Measurements from ENCODE around the gene EZH2.

The EZH2 gene

DNA sequence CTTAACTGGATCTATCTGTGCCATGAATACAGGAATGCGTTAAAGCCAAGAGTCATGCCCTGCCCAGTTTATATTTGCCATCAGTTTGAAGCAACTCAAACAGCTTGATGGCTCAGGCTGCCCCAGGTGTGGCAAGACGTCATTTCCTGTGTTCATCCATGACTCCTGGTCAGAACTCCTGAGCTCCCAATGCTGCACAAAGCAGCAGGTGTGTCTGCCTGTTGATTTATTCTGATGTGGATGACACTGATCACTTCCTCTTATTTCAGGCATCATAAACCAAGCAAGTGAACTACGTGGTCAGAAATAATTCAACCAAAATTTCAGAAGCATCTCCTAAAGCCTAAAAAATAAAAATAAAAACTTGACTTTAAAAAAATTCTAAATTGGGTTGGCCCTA lies 68.5 kb downstream of the EZH2 start:
- TF ChIP-seq, protein P1, sequence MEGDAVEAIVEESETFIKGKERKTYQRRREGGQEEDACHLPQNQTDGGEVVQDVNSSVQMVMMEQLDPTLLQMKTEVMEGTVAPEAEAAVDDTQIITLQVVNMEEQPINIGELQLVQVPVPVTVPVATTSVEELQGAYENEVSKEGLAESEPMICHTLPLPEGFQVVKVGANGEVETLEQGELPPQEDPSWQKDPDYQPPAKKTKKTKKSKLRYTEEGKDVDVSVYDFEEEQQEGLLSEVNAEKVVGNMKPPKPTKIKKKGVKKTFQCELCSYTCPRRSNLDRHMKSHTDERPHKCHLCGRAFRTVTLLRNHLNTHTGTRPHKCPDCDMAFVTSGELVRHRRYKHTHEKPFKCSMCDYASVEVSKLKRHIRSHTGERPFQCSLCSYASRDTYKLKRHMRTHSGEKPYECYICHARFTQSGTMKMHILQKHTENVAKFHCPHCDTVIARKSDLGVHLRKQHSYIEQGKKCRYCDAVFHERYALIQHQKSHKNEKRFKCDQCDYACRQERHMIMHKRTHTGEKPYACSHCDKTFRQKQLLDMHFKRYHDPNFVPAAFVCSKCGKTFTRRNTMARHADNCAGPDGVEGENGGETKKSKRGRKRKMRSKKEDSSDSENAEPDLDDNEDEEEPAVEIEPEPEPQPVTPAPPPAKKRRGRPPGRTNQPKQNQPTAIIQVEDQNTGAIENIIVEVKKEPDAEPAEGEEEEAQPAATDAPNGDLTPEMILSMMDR (IDR thresholded peaks at IDR 0.05), result no peak
- no peak overlapping the region for H3K9ac ChIP-seq
- H3K4me2 ChIP-seq (ENCODE audit: low read length), result no peak overlapping the region
- H3K79me2 ChIP-seq, result no peaks in the 10 kb centered on the region
- no peak overlapping the region for H2AFZ ChIP-seq
- no peaks in the 10 kb centered on the region for H3K9me3 ChIP-seq (ENCODE audit: control insufficient read depth, low read length)
- H3K4me3 ChIP-seq (ENCODE audit: low read depth, low read length), result no peak overlapping the region
- no peaks in the 10 kb centered on the region for H3K27me3 ChIP-seq (ENCODE audit: control insufficient read depth, insufficient read depth, low read length)
- no peaks in the 10 kb centered on the region for H3K36me3 ChIP-seq (ENCODE audit: control insufficient read depth, insufficient read depth, low read length)
- H3K4me1 ChIP-seq, result peaks cover 2% of the 10 kb centered on the region
- no peak overlapping the region for H3K27ac ChIP-seq

DNA sequence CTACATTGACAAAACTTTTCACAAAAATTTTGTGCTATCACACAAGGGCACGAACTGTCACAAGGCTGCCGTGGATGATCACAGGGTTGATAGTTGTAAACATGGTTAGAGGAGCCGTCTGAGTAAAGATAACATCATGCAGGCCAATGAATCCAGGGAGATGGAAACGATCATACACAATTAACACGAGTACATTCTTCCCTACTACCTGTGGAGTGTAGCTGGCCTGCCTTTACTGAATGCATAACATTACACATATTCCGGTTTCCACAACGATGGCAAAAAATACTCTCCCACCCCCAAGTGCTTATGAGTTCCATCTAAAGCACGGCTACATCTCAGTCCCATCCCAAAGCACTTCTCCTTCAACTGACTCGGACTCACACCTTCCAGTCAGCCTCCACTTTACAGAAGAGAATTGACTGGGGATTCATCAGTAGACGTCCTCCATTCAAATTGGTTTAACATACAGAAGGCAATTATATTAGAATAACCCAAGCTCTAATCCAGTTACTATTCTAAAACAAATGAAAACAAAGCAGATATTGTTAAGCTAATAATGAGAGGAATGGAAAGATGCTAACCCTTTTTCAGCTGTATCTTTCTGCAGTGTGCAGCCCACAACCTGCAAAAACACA lies 69.0 kb downstream of the EZH2 start:
- Histone ChIP-seq H3K27me3 (ENCODE audit: control insufficient read depth, insufficient read depth, low read length) (no peaks in the 10 kb centered on the region), H3K79me2 (no peaks in the 10 kb centered on the region), H3K9me3 (ENCODE audit: control insufficient read depth, low read length) (no peaks in the 10 kb centered on the region), H3K4me1 (peaks cover 2% of the 10 kb centered on the region), H3K27ac (no peak overlapping the region), H3K36me3 (ENCODE audit: control insufficient read depth, insufficient read depth, low read length) (no peaks in the 10 kb centered on the region), H2AFZ (no peak overlapping the region), H3K4me2 (ENCODE audit: low read length) (no peak overlapping the region), H3K4me3 (ENCODE audit: low read depth, low read length) (no peak overlapping the region), H3K9ac (no peak overlapping the region)
- TF ChIP-seq, protein P1 (IDR thresholded peaks at IDR 0.05), result no peak

DNA sequence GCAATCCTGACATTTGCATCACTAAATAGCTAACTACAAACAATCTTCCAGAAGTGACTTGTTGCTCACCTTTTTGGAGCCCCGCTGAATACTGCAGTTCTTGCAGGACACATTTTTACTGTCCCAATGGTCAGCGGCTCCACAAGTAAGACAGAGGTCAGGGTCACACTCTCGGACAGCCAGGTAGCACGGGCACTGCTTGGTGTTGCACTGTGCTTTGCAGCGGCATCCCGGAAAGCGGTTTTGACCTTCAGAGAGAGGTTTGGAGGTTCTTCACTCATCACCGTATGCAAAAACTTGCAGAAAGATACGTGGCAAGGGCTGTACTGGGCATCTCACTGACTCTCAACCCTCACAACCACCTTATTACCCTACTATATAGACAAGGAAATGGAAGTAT lies 70.2 kb downstream of the EZH2 start:
- no peaks in the 10 kb centered on the region for H3K36me3 ChIP-seq (ENCODE audit: control insufficient read depth, insufficient read depth, low read length)

DNA sequence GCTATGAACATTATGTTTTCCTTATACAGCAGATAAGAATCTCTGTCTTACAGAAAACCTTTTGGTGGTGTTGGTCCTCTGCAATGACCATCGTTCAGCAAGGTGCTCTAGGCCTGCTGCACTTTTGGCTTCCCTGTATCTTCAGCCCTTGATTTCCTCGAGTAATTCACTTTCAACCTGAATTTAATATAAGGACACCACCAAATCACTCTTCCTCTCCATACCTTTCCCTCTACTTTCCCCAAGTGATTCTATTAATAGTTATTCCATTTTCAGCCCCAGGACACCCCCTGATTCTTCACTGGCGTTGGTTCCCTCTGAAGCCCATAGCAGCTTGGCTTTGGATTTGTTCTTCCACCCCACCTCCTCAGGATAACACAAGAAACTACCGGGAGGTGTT lies 72.2 kb downstream of the EZH2 start:
- Histone ChIP-seq H3K9me3 (ENCODE audit: control insufficient read depth, low read length) (no peaks in the 10 kb centered on the region), H3K27ac (no peak overlapping the region), H2AFZ (no peak overlapping the region), H3K4me2 (ENCODE audit: low read length) (no peak overlapping the region), H3K79me2 (no peaks in the 10 kb centered on the region), H3K4me1 (no peaks in the 10 kb centered on the region), H3K9ac (no peak overlapping the region), H3K4me3 (ENCODE audit: low read depth, low read length) (no peak overlapping the region), H3K36me3 (ENCODE audit: control insufficient read depth, insufficient read depth, low read length) (no peaks in the 10 kb centered on the region), H3K27me3 (ENCODE audit: control insufficient read depth, insufficient read depth, low read length) (no peaks in the 10 kb centered on the region)
- TF ChIP-seq, protein P1 (IDR thresholded peaks at IDR 0.05), result no peak

More for the DNA sequence above, 70.2 kb downstream of the EZH2 start:
- H3K27ac ChIP-seq, result no peak overlapping the region
- no peak overlapping the region for H2AFZ ChIP-seq
- no peak overlapping the region for H3K4me3 ChIP-seq (ENCODE audit: low read depth, low read length)
- H3K4me1 ChIP-seq, result peaks cover 2% of the 10 kb centered on the region
- H3K27me3 ChIP-seq (ENCODE audit: control insufficient read depth, insufficient read depth, low read length), result no peaks in the 10 kb centered on the region
- no peak overlapping the region for H3K9ac ChIP-seq
- TF ChIP-seq, protein P1 (IDR thresholded peaks at IDR 0.05), result no peak
- H3K4me2 ChIP-seq (ENCODE audit: low read length), result no peak overlapping the region
- H3K79me2 ChIP-seq, result no peaks in the 10 kb centered on the region
- H3K9me3 ChIP-seq (ENCODE audit: control insufficient read depth, low read length), result no peaks in the 10 kb centered on the region

DNA sequence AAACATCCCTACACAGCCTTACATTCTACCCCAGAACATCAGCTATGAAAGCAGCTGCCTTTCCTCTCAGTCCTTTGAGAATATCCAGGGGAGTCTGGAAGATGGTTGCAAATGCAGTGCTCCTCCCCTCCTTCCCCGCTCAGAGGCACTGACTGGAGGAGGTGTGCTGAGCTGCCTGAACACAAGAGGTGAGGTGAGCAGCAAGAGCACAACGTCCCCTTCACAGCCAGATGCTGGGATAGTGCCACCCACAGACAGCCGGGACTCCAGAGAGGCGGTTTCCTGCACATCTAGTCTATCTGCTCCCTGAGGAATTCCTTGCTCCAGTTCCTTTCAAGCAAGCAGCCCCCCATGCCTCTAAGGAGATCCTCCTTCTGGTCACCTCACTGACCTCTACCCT lies 74.2 kb downstream of the EZH2 start:
- Histone ChIP-seq H3K36me3 (ENCODE audit: control insufficient read depth, insufficient read depth, low read length) (no peaks in the 10 kb centered on the region), H3K4me2 (ENCODE audit: low read length) (no peak overlapping the region), H3K27me3 (ENCODE audit: control insufficient read depth, insufficient read depth, low read length) (no peaks in the 10 kb centered on the region), H3K27ac (no peak overlapping the region), H3K4me1 (no peaks in the 10 kb centered on the region), H3K9me3 (ENCODE audit: control insufficient read depth, low read length) (no peaks in the 10 kb centered on the region), H3K4me3 (ENCODE audit: low read depth, low read length) (no peak overlapping the region), H3K79me2 (no peaks in the 10 kb centered on the region), H3K9ac (no peak overlapping the region), H2AFZ (no peak overlapping the region)
- TF ChIP-seq, protein P1 (IDR thresholded peaks at IDR 0.05), result no peak

Measured in parathyroid adenoma (tissue), 2 donors.